Adipocyte (in vitro differentiated cells): ENCODE data around the gene SRI.
"Not testable (repeated sequence)": the region's sequence is repeated elsewhere in the genome, so short reads cannot be mapped to it uniquely, and the experiment has no call there.

Experiments
- DNase-seq: peaks from one replicate; pipeline ENCODE4 v3.0.0-alpha.2; 2015; ENCODE audit warnings: low read depth
- H3K27me3 ChIP-seq: replicated peaks from 2 replicates; pipeline ENCODE4 v1.7.0; 2013; ENCODE audit warnings: mild to moderate bottlenecking, low read length, moderate library complexity; ENCODE audit not compliant: control insufficient read depth, insufficient read depth
- H3K36me3 ChIP-seq: 2 replicates; pipeline ENCODE4 v1.7.0; 2013; ENCODE audit warnings: low read length, mild to moderate bottlenecking, moderate library complexity; ENCODE audit not compliant: control insufficient read depth, insufficient read depth, severe bottlenecking
- H3K4me1 ChIP-seq: 2 replicates; pipeline ENCODE4 v1.7.0; 2013; ENCODE audit warnings: mild to moderate bottlenecking, low read length, moderate library complexity; ENCODE audit not compliant: control insufficient read depth, insufficient read depth
- H3K4me3 ChIP-seq: 2 replicates; pipeline ENCODE4 v1.7.0; 2013; ENCODE audit warnings: mild to moderate bottlenecking, low read length, moderate library complexity
- H3K9ac ChIP-seq: 2 replicates; pipeline ENCODE4 v1.7.0; 2013; ENCODE audit warnings: mild to moderate bottlenecking, low read length, moderate library complexity
- H3K9me3 ChIP-seq: 2 replicates; pipeline ENCODE4 v1.7.0; 2013; ENCODE audit warnings: mild to moderate bottlenecking, low read length, moderate library complexity; ENCODE audit not compliant: control insufficient read depth

The SRI gene

GRCh38 chr7:88172842-88173241 lies 47.0 kb downstream of the SRI start:
- Histone ChIP-seq H3K36me3 (no peaks in the 10 kb centered on the region), H3K4me3 (no peak overlapping the region), H3K27me3 (no peaks in the 10 kb centered on the region), H3K9me3 (no peaks in the 10 kb centered on the region), H3K9ac (no peak overlapping the region), H3K4me1 (no peaks in the 10 kb centered on the region)
- no peak for DNase-seq

DNA sequence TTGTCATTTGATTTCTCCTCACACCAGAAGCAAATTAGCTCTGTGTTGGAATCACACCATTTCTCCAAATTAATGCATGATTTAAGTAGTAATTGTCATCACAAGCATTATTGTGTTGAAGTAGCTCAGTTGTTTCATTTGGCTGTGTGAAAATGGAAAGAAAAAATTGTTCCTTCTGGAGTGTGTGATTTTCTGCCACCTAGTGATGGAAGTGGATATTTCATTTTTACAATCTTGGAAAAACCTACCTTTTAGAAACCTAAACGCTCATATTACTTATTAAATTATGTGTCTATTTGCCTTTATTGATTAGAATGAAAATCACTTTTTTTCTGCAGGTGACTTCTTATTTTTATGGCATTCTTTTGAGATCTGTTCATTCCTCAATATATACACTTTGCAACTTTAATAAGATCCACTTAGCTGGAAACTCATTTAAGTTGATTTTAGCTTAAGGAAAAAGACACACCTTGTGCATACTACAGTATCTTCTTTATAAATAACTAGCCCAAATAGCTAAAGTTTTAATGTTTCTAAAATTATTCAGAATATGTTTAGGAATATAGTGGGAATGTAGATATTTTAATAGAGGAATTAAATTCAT lies 50.0 kb downstream of the SRI start:
- Histone ChIP-seq H3K36me3 (no peaks in the 10 kb centered on the region), H3K4me3 (no peak overlapping the region), H3K27me3 (no peaks in the 10 kb centered on the region), H3K9me3 (no peaks in the 10 kb centered on the region), H3K4me1 (no peaks in the 10 kb centered on the region), H3K9ac (no peak overlapping the region)
- peak; percentile 60 for DNase-seq

- H3K4me1 ChIP-seq, result no peaks in the 10 kb centered on the region
- no peak overlapping the region for H3K4me3 ChIP-seq
- no peaks in the 10 kb centered on the region for H3K36me3 ChIP-seq
- no peaks in the 10 kb centered on the region for H3K9me3 ChIP-seq
- H3K27me3 ChIP-seq, result no peaks in the 10 kb centered on the region
- no peak overlapping the region for H3K9ac ChIP-seq
- DNase-seq, result no peak
Measured at GRCh38 chr7:88167721-88168120, 52.1 kb downstream of the SRI start.

- H3K36me3 ChIP-seq, result no peaks in the 10 kb centered on the region
- no peak overlapping the region for H3K9ac ChIP-seq
- H3K27me3 ChIP-seq, result no peaks in the 10 kb centered on the region
- DNase-seq, result no peak
- no peaks in the 10 kb centered on the region for H3K9me3 ChIP-seq
- no peaks in the 10 kb centered on the region for H3K4me1 ChIP-seq
- H3K4me3 ChIP-seq, result no peak overlapping the region
Measured at GRCh38 chr7:88167223-88167622, 52.6 kb downstream of the SRI start.

DNA sequence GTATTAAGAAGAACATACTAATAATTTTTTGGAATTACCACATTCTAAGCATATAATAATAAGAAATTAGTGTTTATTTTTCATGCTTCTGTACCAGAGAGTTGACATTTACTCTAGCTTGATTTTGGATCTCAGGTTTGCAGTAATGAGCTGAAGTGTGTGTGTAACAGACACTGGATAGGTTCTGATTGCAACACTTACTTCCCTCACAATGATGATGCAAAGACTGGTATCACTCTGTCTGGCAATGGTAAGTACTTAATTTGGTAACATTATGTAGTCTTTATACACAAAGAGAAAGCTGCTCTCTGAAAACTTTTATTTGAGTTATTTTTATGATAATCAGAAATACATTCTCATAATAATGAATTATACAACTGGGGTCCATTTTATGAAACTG lies 54.1 kb downstream of the SRI start:
- Histone ChIP-seq H3K27me3 (no peaks in the 10 kb centered on the region), H3K9me3 (no peaks in the 10 kb centered on the region), H3K4me3 (no peak overlapping the region), H3K4me1 (no peaks in the 10 kb centered on the region), H3K9ac (no peak overlapping the region), H3K36me3 (no peaks in the 10 kb centered on the region)
- no peak for DNase-seq

DNA sequence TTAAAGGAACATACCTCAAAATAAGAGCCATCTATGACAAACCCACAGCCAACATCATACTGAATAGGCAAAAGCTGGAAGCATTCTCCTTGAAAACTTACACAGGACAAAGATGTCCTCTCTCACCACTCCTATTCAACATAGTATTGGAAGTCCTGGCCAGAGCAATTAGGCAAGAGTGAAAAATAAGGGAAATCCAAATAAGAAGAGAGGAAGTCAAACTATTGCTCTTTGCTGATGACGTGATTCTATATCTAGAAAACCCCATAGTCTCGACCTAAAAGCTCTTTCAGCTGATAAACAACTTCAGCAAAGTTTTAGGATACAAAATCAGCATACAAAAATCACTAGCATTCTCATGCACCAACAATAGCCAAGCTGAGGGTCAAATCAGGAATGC lies 60.1 kb downstream of the SRI start:
- H3K4me3 ChIP-seq, H3K9ac ChIP-seq, H3K27me3 ChIP-seq, H3K4me1 ChIP-seq, H3K36me3 ChIP-seq, DNase-seq: not testable (repeated sequence)
- H3K9me3 ChIP-seq, result peaks cover 16% of the 10 kb centered on the region

- H3K9ac ChIP-seq, result no peak overlapping the region
- DNase-seq, result no peak
- no peaks in the 10 kb centered on the region for H3K4me1 ChIP-seq
- H3K27me3 ChIP-seq, result no peaks in the 10 kb centered on the region
- H3K4me3 ChIP-seq, result no peak overlapping the region
- H3K36me3 ChIP-seq, result no peaks in the 10 kb centered on the region
- peaks cover 16% of the 10 kb centered on the region for H3K9me3 ChIP-seq
Measured at GRCh38 chr7:88156356-88156755, 63.5 kb downstream of the SRI start.

DNA sequence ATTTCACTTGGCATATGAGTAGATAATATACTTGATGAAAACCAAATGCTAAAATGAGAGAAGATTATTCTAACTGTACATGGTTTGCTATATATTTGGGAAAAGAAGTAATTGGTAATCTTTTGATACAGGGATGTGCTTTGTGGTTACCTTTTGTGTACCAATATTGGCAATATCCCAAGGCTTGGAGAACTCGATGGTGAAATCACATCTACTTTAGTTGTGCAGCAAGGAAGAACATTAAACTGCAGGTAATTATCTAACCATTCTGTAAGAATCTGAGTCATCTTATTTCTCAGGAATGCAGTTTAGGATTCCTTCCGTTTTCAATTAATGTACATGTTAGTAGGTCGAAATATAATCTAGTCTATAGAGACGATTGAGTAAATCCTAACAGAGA lies 64.1 kb downstream of the SRI start:
- H3K4me1 ChIP-seq, result no peaks in the 10 kb centered on the region
- no peak overlapping the region for H3K9ac ChIP-seq
- no peak for DNase-seq
- no peaks in the 10 kb centered on the region for H3K36me3 ChIP-seq
- H3K27me3 ChIP-seq, result no peaks in the 10 kb centered on the region
- peaks cover 16% of the 10 kb centered on the region for H3K9me3 ChIP-seq
- H3K4me3 ChIP-seq, result no peak overlapping the region
